Measurements from ENCODE around the gene DNAH2.
A peak's percentile ranks its signal among the peaks of the same experiment; 100 is the strongest.

GRCh38 chr17:7856811-7857712 lies 139.5 kb downstream of the DNAH2 start, which contains the start of gene NAA38:
- TF ChIP-seq EP300 (IDR thresholded peaks at IDR 0.05) (peak in 1 of 4 donors; percentile 8), POLR2A (IDR thresholded peaks at IDR 0.05) (peak; percentile 31 to 41)

Measured in sigmoid colon (tissue), 4 donors.